ENCODE results near the gene TPPP.

DNA sequence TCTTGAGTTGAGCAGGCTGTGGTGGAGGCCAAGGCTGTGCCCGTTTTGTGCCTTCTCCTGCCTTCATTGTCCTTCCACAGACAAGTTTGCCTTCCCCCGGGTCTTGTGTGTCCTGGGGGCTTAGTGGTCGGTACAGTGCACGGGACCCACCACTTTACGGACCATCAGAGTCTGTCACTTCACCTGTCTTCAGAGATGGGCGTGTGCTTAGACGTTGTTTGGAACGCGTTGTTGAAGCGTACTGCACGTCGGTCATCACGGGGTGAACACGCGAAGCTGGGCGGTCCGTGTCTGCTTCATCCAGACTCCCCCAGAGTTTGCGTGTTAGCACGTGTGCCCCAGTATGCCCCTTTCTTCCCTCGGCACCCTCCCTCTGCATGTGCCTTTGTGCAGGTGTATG is 56.2 kb downstream of the TPPP start:
- TF ChIP-seq, protein P1, sequence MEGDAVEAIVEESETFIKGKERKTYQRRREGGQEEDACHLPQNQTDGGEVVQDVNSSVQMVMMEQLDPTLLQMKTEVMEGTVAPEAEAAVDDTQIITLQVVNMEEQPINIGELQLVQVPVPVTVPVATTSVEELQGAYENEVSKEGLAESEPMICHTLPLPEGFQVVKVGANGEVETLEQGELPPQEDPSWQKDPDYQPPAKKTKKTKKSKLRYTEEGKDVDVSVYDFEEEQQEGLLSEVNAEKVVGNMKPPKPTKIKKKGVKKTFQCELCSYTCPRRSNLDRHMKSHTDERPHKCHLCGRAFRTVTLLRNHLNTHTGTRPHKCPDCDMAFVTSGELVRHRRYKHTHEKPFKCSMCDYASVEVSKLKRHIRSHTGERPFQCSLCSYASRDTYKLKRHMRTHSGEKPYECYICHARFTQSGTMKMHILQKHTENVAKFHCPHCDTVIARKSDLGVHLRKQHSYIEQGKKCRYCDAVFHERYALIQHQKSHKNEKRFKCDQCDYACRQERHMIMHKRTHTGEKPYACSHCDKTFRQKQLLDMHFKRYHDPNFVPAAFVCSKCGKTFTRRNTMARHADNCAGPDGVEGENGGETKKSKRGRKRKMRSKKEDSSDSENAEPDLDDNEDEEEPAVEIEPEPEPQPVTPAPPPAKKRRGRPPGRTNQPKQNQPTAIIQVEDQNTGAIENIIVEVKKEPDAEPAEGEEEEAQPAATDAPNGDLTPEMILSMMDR (conservative IDR thresholded peaks at IDR 0.05; ENCODE audit: low read length): no peak
- no peak for TF ChIP-seq EZH2phosphoT487 (IDR thresholded peaks at IDR 0.05; ENCODE audit: borderline replicate concordance)

Measured in Loucy (cell line).